VCaP (cell line): ENCODE data around the gene UFM1.

Experiments
- H3K27ac ChIP-seq: fragments of 450-650 bp; 2 replicates; pipeline ENCODE4 v1.5.1; 2017
- CTCF ChIP-seq: fragments of 450-650 bp; conservative IDR thresholded peaks from 2 replicates; pipeline ENCODE4 v1.5.1; 2017; ENCODE audit warnings: mild to moderate bottlenecking, moderate library complexity

The UFM1 gene

GRCh38 chr13:38325426-38325825 lies 24.2 kb upstream of the UFM1 start:
- no peak overlapping the region for H3K27ac ChIP-seq
- TF ChIP-seq CTCF, result no peak

- no peak for TF ChIP-seq CTCF
Measured at GRCh38 chr13:38328699-38329098, 21.0 kb upstream of the UFM1 start.

GRCh38 chr13:38334845-38335244 lies 14.8 kb upstream of the UFM1 start:
- TF ChIP-seq CTCF, result no peak
- H3K27ac ChIP-seq, result no peak overlapping the region

More at GRCh38 chr13:38328699-38329098, 21.0 kb upstream of the UFM1 start:
- no peak overlapping the region for H3K27ac ChIP-seq

- no peak for TF ChIP-seq CTCF
- H3K27ac ChIP-seq, result no peak overlapping the region
Measured at GRCh38 chr13:38338089-38338488, 11.6 kb upstream of the UFM1 start.

GRCh38 chr13:38340624-38341023 lies 9.0 kb upstream of the UFM1 start:
- TF ChIP-seq CTCF, result no peak
- H3K27ac ChIP-seq, result no peak overlapping the region

- no peak overlapping the region for H3K27ac ChIP-seq
- no peak for TF ChIP-seq CTCF
Measured at GRCh38 chr13:38341149-38341692, 8.4 kb upstream of the UFM1 start.

- no peak for TF ChIP-seq CTCF
- no peak overlapping the region for H3K27ac ChIP-seq
Measured at GRCh38 chr13:38346764-38347163, 2.9 kb upstream of the UFM1 start.
